ENCODE results near the gene CHST2.
"Not testable (repeated sequence)": the region's sequence is repeated elsewhere in the genome, so short reads cannot be mapped to it uniquely, and the experiment has no call there.

CHST2 gene, protein sequence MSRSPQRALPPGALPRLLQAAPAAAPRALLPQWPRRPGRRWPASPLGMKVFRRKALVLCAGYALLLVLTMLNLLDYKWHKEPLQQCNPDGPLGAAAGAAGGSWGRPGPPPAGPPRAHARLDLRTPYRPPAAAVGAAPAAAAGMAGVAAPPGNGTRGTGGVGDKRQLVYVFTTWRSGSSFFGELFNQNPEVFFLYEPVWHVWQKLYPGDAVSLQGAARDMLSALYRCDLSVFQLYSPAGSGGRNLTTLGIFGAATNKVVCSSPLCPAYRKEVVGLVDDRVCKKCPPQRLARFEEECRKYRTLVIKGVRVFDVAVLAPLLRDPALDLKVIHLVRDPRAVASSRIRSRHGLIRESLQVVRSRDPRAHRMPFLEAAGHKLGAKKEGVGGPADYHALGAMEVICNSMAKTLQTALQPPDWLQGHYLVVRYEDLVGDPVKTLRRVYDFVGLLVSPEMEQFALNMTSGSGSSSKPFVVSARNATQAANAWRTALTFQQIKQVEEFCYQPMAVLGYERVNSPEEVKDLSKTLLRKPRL

DNA sequence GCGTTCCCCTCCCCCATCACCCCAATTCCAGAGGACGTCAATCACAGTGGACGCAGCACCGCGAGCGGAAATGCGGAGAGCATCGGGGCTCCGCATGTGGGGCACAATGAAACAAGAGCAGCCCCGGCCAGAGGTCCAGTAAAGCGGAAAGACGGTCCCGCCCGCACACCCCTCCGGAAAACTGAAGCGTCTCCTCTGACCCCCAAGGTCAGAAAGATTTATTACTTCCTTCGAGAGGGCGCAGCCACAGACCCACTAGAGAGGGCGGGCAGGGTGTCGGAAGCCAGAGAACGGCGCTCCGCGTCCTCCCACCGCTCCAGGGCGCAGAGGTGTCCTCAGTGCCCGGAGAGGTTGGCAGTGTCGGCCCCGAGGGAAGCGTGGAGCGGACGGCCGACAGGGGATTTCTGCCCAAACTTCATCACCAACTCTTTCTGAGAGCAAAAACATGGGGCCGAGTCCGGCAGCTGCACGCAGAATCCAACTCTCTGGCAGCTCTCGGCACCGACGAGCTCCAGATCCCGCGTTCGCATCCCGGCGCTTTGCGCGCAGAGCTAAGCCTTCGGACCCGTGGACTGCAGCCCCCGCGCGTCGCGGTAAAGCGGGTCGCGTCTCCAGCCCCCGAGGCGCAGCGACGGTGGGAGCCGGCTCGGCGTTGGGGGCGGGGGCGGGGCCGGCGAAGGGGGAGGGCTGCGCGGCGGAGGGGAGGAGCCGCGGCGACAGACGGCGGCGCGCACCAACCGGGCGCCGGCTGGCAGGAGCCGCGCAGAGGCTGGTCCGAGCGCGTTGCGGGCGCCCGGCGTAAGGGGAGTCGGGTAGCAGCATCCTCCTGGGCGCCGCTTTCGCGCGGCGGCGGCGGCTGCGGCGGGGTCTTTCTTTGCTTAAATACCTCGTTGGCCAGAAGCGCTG lies at the start of gene CHST2:
Gene CHST2 (plus strand): TSS at position 763 of the 906 bp plus-strand sequence. CDS start 1,046 bp downstream, outside the sequence.
- peak within 1 kb of the TSS; percentile 90 for H3K27ac ChIP-seq (ENCODE audit: low read length)
- H3K4me2 ChIP-seq (ENCODE audit: insufficient read depth, low read length): peak within 1 kb of the TSS; percentile 82
- TF ChIP-seq EZH2 (IDR thresholded peaks at IDR 0.05; ENCODE audit: borderline replicate concordance, low read depth, low read length, severe bottlenecking): no peak
- TF ChIP-seq, protein P1, sequence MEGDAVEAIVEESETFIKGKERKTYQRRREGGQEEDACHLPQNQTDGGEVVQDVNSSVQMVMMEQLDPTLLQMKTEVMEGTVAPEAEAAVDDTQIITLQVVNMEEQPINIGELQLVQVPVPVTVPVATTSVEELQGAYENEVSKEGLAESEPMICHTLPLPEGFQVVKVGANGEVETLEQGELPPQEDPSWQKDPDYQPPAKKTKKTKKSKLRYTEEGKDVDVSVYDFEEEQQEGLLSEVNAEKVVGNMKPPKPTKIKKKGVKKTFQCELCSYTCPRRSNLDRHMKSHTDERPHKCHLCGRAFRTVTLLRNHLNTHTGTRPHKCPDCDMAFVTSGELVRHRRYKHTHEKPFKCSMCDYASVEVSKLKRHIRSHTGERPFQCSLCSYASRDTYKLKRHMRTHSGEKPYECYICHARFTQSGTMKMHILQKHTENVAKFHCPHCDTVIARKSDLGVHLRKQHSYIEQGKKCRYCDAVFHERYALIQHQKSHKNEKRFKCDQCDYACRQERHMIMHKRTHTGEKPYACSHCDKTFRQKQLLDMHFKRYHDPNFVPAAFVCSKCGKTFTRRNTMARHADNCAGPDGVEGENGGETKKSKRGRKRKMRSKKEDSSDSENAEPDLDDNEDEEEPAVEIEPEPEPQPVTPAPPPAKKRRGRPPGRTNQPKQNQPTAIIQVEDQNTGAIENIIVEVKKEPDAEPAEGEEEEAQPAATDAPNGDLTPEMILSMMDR (IDR thresholded peaks at IDR 0.05; ENCODE audit: borderline replicate concordance, extremely low read depth, low read length, poor library complexity, severe bottlenecking): no peak
- H3K9ac ChIP-seq (ENCODE audit: low read depth, low read length): peak within 1 kb of the TSS; percentile 95
- H3K4me3 ChIP-seq (ENCODE audit: low read depth in 1 of 2, low read length in 2 of 2): peak within 1 kb of the TSS; percentile 87 to 91
- peaks cover 63% of the 10 kb centered on the region for H3K79me2 ChIP-seq (ENCODE audit: insufficient read depth, low read length)
- H3K27me3 ChIP-seq (ENCODE audit: insufficient read depth, low read length, poor library complexity): no peaks in the 10 kb centered on the region
- ATAC-seq (ENCODE audit: insufficient read depth, low read depth): peak; percentile 69
- peak within 1 kb of the TSS; percentile 77 for H2AFZ ChIP-seq (ENCODE audit: low read depth, low read length)
- peaks cover 40% of the 10 kb centered on the region for H3K36me3 ChIP-seq (ENCODE audit: insufficient read depth, low read length)
- DNase-seq: peak; percentile 86
- no peaks in the 10 kb centered on the region for H3K9me3 ChIP-seq (ENCODE audit: insufficient read depth, low read length, severe bottlenecking)
- peaks cover 43% of the 10 kb centered on the region for H3K4me1 ChIP-seq (ENCODE audit: insufficient read depth, low read length)
- H4K20me1 ChIP-seq (ENCODE audit: insufficient read depth, low read length): peaks cover 12% of the 10 kb centered on the region

DNA sequence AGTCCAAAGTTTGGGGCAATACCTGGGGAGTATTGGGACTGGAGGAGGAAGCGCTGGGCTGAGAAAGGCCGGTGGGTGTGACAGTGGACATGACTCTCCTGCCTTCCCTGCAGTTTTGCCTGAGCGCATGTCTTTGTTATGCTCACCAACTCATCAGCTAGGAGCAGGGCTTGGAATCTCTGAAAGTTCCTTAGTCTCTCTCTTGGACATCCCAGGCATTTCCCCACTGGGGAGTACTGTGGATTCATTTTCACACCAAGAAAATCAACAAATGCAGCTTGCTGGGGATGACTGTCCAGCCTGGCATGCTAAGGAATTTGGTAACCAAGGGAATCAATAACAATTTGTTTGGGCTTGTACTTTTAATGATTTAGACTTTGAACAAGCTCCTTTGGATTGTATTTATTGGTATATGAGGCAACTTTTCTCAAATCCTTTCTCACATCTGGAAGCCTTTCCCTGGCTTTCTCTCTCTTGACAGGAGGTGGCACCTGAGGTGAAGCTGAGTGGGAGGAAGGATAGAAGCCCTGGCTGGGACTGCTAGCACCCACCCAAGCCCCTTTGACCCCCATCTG lies 48.5 kb upstream of the CHST2 start:
- H3K4me3 ChIP-seq (ENCODE audit: low read depth in 1 of 2, low read length in 2 of 2): no peak overlapping the region
- TF ChIP-seq, protein P1 (IDR thresholded peaks at IDR 0.05; ENCODE audit: borderline replicate concordance, extremely low read depth, low read length, poor library complexity, severe bottlenecking): no peak
- no peak for TF ChIP-seq EZH2 (IDR thresholded peaks at IDR 0.05; ENCODE audit: borderline replicate concordance, low read depth, low read length, severe bottlenecking)
- no peak overlapping the region for H2AFZ ChIP-seq (ENCODE audit: low read depth, low read length)
- no peak for DNase-seq
- no peaks in the 10 kb centered on the region for H3K36me3 ChIP-seq (ENCODE audit: insufficient read depth, low read length)
- H3K9me3 ChIP-seq (ENCODE audit: insufficient read depth, low read length, severe bottlenecking): no peaks in the 10 kb centered on the region
- H3K4me1 ChIP-seq (ENCODE audit: insufficient read depth, low read length): no peaks in the 10 kb centered on the region
- no peaks in the 10 kb centered on the region for H4K20me1 ChIP-seq (ENCODE audit: insufficient read depth, low read length)
- H3K27me3 ChIP-seq (ENCODE audit: insufficient read depth, low read length, poor library complexity): no peaks in the 10 kb centered on the region
- no peaks in the 10 kb centered on the region for H3K79me2 ChIP-seq (ENCODE audit: insufficient read depth, low read length)
- no peak overlapping the region for H3K4me2 ChIP-seq (ENCODE audit: insufficient read depth, low read length)
- H3K9ac ChIP-seq (ENCODE audit: low read depth, low read length): no peak overlapping the region
- no peak overlapping the region for H3K27ac ChIP-seq (ENCODE audit: low read length)
- ATAC-seq (ENCODE audit: insufficient read depth, low read depth): no peak

DNA sequence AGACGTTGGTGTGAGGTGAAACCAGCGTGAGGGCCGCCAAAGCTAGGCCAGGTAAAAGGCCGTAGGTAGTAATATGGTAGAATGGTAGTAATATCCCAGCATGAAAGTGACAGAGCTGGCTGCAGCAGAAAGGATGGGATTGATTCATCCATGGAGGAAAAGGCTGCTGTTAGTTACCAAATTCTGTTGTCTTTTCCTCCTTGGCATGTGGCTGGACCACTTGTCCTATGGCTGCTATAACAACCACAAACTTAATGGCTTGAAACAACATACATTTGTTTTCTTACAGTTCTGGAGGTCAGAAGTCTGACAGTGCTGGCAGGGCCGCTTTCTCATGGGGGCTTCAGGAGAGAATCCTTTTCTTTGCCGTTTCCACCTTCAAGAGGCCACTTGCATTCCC lies 47.8 kb upstream of the CHST2 start:
- Histone ChIP-seq H2AFZ (ENCODE audit: low read depth, low read length) (no peak overlapping the region), H3K4me3 (ENCODE audit: low read depth in 1 of 2, low read length in 2 of 2) (no peak overlapping the region), H3K4me2 (ENCODE audit: insufficient read depth, low read length) (no peak overlapping the region), H3K36me3 (ENCODE audit: insufficient read depth, low read length) (no peaks in the 10 kb centered on the region), H3K9ac (ENCODE audit: low read depth, low read length) (no peak overlapping the region), H3K27ac (ENCODE audit: low read length) (no peak overlapping the region), H3K27me3 (ENCODE audit: insufficient read depth, low read length, poor library complexity) (no peaks in the 10 kb centered on the region), H3K4me1 (ENCODE audit: insufficient read depth, low read length) (no peaks in the 10 kb centered on the region), H4K20me1 (ENCODE audit: insufficient read depth, low read length) (no peaks in the 10 kb centered on the region), H3K9me3 (ENCODE audit: insufficient read depth, low read length, severe bottlenecking) (no peaks in the 10 kb centered on the region), H3K79me2 (ENCODE audit: insufficient read depth, low read length) (no peaks in the 10 kb centered on the region)
- TF ChIP-seq, protein P1 (IDR thresholded peaks at IDR 0.05; ENCODE audit: borderline replicate concordance, extremely low read depth, low read length, poor library complexity, severe bottlenecking): no peak
- DNase-seq (no peak), ATAC-seq (ENCODE audit: insufficient read depth, low read depth) (no peak)

DNA sequence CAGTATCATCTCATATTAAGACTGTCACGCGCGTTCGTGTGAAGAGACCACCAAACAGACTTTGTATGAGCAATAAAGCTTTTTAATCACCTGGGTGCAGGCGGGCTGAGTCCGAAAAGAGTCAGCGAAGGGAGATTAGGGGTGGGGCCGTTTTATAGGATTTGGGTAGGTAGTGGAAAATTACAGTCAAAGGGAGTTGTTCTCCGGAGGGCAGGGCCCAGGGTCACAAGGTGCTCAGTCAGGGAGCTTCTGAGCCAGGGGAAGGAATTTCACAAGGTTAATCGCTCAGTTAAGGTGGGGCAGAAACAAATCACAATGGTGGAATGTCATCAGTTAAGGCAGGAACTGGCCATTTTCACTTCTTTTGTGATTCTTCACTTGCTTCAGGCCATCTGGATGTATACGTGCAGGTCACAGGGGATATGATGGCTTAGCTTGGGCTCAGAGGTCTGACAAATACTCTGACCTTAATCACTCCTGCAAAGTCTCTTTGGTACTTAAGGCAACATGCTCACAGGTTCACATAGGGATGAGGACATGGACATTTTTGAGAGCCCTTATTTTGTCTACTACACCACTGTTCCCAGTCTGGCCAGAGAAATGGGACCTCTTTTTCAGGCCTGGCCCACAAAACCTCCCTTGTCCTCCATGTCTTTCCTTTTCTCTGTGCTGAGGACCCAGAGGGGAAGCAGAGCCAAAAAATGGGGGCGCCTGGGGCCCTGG lies 47.1 kb upstream of the CHST2 start:
- not testable (repeated sequence) for ATAC-seq (ENCODE audit: insufficient read depth, low read depth)

DNA sequence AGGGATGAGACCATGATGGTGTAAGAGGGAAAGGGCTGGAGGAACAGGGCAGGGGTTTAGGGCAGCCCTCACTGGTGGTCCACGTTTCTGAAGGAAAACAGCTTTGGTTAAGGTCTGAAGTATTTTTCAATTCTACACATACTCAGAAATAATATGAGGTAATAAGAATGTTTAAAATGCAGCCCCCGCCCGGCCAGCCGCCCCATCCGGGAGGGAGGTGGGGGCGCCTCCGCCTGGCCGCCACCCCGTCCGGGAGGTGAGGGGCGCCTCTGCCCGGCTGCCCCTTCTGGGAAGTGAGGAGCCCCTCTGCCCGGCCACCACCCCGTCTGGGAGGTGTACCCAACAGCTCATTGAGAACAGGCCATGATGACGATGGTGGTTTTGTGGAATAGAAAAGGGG lies 46.0 kb upstream of the CHST2 start:
- H2AFZ ChIP-seq (ENCODE audit: low read depth, low read length); H3K36me3 ChIP-seq (ENCODE audit: insufficient read depth, low read length); H3K27me3 ChIP-seq (ENCODE audit: insufficient read depth, low read length, poor library complexity); H3K4me3 ChIP-seq (ENCODE audit: low read depth in 1 of 2, low read length in 2 of 2); H3K9ac ChIP-seq (ENCODE audit: low read depth, low read length); H3K79me2 ChIP-seq (ENCODE audit: insufficient read depth, low read length); ATAC-seq (ENCODE audit: insufficient read depth, low read depth); H3K27ac ChIP-seq (ENCODE audit: low read length); H3K4me2 ChIP-seq (ENCODE audit: insufficient read depth, low read length); H3K4me1 ChIP-seq (ENCODE audit: insufficient read depth, low read length); H3K9me3 ChIP-seq (ENCODE audit: insufficient read depth, low read length, severe bottlenecking); H4K20me1 ChIP-seq (ENCODE audit: insufficient read depth, low read length); DNase-seq: not testable (repeated sequence)

More for the DNA sequence above, 47.1 kb upstream of the CHST2 start:
- H3K9ac ChIP-seq (ENCODE audit: low read depth, low read length); H3K27me3 ChIP-seq (ENCODE audit: insufficient read depth, low read length, poor library complexity); H3K27ac ChIP-seq (ENCODE audit: low read length); H3K4me3 ChIP-seq (ENCODE audit: low read depth in 1 of 2, low read length in 2 of 2); DNase-seq; H3K79me2 ChIP-seq (ENCODE audit: insufficient read depth, low read length); H2AFZ ChIP-seq (ENCODE audit: low read depth, low read length); H3K4me1 ChIP-seq (ENCODE audit: insufficient read depth, low read length); H4K20me1 ChIP-seq (ENCODE audit: insufficient read depth, low read length); H3K9me3 ChIP-seq (ENCODE audit: insufficient read depth, low read length, severe bottlenecking); H3K4me2 ChIP-seq (ENCODE audit: insufficient read depth, low read length); H3K36me3 ChIP-seq (ENCODE audit: insufficient read depth, low read length): not testable (repeated sequence)

Measured in DND-41 (cell line).